HG03469 (cell line): Measurements from ENCODE around the gene PTH2.

Experiments used
- ATAC-seq: cut with Tn5 transposase; IDR thresholded peaks from one replicate; pipeline ENCODE4 v1.9.1; 2021; ENCODE audit warnings: mild to moderate bottlenecking, moderate library complexity, moderate number of reproducible peaks; ENCODE audit not compliant: unreplicated experiment

Gene PTH2

DNA sequence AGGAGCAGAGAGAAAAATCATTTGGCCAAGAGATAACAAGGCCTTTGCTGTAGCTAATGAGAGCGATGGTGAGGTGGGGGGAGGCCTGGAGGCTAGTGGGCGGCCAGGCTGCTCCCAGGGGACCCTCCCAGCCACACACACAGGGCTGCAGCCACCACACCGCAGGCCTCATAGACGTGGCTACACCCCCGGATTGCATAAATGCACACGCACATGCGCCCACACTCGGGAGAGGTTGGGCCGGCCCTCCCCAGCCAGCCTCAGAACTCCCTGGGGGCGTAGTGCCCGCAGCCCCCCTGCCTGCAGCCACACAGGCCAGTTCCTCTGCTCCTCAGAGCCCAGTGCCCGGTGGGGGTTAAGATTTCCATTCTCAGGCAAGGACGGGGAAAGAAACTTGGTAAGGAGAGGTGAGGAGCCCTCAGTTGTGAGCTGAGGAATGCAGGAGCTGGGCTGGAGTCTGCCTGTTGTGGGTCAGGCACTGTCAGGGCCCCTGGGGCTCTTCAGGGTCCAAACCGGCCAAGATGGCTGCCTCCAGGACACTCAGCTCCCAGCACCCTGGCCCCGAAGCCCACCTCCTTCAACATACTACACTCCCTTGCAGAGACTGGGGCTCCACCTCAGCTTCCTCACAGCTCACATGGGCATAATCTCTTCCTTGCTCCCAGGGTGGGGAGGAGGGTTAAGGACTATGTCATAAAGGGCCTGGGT lies 8.0 kb downstream of the PTH2 start:
- no peak for ATAC-seq

DNA sequence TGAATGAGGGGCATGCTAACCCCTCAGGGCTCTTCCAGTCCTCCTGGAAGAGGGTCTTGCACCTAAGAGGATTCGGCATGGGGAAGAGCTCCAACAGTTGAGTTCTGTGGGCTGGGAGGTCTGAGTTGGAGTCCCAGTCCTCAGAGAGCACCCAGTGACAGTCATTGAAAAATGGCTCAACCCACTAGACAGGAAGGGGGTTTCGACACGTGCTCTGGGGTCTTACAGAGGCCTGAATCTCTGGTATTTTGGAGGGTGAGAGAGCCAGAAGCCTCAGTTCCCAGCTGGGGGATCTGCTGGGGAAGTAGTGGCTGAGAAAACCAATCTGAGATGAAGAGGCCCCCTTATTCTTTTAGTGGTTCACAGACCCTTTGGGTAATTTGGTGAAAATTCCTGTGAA lies 9.0 kb downstream of the PTH2 start:
- no peak for ATAC-seq

DNA sequence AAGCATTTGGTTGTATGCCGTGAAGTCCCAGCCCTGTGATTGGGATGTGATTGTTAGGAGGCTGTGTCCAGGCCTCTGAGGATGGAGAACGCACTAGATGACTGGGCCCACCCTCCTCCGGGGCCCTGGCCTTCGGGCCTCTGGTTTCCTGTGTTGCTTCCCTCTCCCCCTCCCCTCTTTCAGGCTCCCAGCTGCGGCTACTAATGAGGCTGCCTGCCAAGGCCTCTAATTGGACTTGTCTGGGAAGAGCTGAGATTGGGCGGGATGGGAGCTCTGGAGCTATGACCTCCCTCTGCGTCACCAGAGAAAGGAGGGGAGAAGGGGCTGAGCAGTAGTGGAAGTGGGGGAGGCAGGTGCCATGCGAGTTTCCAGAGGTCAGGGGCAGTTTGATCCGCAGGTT lies 9.9 kb downstream of the PTH2 start:
- no peak for ATAC-seq

DNA sequence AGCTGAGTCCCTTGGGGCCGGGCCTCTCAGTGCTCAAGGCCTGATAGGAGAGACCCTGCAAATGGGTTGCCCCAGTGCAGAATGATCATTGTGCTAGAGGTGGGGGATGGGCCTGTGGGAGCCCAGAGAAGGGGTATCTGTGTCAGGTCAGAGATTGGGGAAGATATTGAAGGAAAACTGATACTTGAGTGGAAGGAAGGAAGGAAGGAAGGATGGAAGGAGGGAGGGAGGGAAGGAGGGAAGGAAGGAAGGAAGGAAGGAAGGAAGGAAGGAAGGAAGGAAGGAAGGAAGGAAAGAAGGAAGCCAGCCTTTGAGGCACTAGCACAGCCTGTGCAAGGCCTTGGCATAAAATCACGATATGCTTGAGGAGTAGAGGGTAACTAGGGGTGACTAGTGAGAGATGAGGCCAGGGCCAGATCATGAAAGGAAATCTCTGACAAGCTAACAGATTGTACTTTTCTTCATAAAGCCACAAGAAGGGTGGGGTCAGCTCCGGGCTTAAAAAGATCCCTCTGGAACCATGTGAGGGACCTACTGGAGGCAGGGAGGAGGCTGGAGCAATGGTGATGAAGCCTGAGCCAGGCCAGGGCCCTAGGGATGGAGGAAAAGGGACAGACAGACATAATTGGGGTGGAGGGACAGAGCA lies 11.4 kb downstream of the PTH2 start:
- ATAC-seq = no peak

DNA sequence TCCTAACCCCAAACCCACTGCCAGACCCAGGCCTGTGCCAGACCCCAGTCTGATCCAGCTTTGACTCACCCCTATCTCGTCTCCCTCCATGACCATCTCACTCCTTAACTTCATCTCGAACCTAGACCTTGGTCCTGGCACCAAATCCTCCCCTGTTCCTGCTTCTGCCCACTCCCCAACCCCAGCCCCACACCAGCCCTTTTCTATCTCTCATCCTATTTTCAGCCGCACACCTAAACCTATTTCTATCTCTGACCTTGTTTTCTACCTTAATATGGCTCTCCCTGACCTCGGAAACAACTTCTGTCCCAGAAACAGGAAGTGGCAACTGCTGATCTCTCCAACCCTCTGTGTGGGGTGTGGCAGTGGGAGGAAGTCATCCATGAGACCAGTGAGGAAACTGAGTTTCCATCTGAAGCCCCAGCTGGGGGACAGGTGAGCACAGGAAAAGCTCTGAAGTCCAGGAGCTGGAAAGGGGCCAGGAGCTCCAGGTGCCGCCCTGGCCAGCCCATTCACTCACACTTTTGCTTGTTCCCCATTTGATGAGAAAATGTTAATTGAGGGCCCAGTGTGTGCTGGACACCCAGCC lies 13.7 kb downstream of the PTH2 start:
- ATAC-seq = no peak

DNA sequence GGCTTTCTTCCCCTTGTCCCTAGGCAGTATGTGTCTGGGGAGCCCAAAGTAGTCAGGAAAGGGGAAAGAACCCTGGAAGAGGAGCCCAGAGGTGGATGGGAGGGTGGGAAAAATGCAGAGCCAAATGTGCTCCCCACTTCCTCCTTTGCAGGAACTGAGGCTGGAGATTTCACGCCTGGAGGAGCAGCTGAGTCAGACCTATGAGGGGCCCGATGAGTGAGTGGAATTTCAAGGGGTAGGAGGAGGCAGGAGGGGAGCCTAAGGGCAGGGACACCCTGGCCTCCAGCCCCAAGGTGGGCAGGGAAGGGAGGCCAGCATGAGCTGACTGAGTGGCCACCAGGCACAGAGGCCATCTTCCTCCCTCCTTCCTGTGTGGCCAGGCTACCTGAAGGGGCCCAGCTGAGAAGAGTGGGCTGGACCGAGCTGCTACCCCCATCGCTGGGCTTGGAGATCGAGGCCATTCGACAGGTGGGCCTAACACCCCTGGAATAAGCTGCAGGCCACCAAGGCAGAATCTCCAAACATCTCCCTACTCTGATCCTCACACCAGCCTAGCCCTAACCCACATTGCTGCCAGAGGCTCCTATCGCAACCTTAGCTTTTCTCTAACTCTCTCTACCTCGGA lies 14.3 kb downstream of the PTH2 start:
- ATAC-seq = no peak

DNA sequence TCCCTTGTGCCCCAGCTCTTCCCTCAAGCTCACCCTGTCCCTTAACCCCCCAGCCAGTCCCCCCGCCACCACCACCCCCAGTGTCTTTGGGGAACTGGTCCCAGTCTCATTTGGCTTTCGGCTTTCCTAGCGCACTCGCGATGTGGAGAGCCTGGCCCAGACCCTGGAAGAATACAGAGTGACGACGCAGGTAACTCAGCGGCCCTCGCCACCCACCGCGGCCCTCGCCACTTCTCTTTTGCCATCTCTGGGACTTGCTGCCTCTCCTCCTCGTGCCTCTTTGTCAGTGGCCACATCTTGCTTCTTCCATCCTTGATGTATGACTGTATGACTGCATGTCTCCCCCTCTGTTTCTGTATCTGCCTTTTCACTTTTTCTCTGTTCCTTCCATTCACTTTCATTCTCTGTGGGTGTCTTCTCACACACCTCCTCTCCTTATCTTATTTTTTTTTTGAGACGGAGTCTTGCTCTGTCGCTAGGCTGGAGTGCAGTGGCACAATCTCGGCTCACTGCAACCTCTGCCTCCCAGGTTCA lies 15.7 kb downstream of the PTH2 start:
- no peak for ATAC-seq

DNA sequence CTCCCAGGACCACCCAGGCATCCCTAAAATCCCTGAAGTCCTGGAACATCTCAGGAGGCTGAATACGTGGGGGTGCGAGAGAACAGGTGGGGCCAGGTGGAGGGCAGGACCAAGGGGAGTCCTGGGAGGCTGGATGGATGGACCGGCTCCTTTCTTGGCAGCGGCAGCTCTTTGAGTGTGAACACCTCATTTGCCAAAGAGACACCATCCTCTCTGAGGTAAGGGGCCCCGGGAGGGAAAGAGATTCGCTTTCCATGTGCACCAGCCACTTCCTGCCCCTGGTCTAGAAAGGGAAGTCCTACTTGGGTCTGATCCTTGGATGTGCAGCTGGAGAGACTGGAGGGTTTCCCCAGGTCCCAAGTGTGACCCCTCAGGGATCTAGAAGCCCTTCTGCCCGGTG lies 16.2 kb downstream of the PTH2 start:
- no peak for ATAC-seq

DNA sequence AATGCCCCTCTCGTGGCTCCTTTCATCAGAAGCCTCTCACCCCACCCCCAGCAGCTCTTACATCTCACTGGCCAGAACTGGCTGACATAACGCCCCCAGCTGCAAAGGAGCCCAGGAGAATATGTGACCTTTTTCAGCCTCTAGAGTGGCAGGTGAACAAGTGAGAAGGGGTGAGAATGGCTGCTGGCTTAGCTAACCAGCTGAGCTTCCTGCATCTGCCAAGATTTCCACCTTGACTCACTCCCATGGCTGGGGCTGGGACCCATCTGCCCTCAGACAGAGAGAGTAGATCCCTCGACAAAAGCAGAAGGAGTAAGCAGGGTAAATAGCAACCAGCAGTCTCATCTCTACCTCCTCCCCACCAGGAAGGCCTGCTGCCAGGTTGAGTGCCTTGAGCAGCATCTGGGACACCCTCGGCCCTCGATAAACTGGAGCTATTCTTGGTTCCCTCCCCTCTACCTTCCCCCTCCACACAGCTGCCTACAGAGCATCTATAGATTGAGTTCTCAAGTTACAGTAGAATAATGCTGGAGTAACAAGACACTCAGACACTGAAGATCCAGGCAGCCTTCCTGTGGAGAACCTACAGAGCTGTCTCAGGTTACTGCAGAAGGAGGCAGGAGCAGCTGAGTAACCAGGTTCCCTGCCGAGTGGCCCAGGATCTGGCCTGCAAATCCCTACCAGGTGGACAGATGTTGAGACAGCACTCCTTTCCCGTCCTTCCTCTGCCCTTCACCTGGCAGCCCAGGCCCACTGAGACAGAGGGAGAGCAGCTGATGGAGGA lies 19.6 kb downstream of the PTH2 start:
- ATAC-seq = no peak

DNA sequence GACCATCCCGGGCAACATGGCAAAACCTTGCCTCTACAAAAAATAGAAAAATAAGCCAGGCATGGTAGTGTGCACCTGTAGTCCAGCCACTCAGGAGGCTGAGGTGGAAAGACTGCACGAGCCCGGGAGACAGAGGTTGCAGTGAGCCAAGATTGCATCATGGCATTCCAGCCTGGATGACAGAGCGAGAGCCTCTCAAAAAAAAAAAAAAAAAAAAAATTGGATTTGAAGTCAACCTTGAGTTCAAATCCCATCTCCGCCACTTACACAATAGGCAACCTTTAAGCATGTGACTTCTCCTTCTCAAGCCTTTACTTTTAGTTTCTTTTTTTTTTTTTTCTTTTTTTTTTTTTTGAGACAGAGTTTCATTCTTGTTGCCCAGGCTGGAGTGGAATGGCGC lies 23.2 kb downstream of the PTH2 start:
- ATAC-seq = no peak

DNA sequence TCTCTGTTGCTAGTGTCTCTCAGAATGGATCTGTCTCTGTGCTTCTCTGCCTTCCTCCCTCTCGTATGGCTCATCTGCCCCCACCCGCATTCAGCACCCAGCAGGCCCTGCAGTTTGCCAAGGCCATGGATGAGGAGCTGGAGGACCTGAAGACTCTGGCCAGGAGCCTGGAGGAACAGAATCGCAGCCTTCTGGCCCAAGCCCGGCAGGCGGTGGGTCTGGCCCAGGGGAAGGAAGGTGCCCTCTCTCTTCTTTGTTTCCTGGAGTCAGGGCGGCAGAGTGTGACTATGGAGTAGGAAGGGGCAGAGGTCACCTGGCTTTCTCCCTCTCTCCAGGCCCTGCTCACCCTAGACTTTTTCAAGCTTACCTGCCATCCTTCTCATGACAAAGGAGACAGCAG lies 24.3 kb downstream of the PTH2 start:
- no peak for ATAC-seq

DNA sequence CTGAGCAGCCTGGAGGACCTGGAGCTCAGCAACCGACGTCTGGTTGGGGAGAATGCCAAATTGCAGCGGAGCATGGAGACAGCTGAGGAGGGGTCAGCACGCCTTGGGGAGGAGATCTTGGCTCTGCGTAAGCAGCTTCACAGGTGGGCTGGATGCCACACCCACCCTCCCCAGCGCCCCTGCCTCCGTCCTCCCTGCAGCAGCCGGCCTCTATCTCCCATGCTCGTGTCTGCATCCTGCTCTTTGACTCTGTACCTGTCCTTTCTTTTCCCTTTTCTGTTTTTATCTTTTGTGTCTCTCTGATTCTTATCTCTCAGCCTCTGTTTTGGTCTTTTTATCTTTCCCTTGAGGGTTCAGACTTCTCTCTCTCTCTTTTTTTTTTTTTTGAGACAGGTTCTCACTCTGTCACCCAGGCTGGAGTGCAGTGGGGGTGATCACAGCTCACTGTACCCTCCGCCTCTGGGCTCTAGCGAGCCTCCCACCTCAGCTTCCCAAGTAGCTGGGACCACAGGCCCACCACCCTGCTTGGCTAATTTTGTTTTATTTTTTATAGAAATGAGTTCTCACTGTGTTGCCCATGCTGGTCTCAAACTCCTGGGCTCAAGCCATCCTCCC lies 25.1 kb downstream of the PTH2 start:
- no peak for ATAC-seq

DNA sequence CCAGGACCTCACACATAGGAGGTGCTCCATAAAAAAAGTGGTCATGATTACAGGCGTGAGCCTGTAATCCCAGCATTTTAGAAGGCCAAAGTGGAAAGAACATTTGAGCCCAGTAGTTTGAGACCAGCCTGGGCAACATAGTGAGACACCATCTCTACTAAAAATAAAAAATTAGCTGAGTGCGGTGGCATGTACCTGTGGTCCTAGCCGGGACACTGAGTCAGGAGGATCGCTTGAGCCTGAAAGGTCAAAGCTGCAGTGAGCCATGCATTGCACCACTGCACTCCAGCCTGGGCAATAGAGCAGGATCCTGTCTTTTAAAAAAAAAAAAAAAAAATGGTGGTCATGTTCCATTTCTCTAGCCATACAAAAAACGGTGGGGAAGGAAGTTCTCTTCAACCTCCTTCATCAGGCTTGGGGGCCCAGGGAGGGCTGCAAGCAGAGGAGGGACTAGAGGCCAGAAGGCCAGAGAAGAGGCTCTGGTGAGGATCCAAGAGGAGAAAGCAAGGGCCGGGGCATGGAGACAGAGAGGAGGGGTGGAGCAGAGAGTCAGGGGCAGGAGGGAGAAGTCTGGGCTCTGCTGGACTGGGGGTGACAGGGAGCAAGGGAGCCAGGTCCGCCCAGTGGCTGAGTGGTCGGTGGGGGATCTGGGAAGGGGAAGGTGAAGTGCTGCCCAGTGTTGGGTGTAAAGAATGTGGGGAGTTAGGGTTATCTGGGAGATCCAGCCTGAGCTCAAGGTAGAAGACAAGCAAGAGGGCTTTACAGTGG lies 26.3 kb downstream of the PTH2 start:
- ATAC-seq = no peak

DNA sequence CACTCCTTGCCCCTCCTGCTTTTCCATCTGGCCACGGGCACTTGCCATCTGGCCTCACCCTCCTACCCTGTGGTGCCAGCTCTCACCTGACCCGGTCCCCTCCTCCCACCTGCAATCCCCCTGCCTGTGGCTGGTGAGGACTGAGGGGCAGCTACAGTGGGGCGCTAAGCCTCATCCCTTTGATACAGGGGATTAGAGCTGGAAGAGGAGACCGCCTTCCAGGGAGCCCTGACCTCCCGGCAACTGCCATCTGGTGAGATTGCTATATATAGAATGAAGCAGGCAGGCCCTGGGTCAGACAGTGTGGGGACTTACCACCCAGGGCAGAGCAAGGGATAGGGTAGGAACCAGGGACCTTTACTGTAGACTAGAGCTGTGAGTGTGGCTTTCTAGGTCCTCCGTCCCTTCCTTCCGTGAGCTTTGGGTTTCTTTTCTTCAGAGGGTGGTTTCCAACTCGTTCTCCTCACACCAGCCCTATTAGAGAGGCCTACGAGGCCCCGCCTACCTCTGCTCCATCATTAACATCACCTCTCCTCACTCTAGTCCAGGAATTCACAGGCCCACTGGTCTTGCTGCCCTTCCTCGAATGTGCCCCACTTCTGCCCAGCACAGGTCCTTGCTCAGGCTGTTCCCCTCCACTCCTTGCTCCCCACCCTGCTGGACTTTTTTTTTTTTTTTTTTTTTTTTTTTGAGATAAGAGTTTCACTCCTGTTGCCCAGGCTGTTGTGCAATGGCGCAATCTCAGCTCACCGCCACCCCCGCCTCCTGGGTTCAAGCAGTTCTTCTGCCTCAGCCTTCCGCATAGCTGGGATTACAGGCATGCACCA lies 27.4 kb downstream of the PTH2 start:
- no peak for ATAC-seq

DNA sequence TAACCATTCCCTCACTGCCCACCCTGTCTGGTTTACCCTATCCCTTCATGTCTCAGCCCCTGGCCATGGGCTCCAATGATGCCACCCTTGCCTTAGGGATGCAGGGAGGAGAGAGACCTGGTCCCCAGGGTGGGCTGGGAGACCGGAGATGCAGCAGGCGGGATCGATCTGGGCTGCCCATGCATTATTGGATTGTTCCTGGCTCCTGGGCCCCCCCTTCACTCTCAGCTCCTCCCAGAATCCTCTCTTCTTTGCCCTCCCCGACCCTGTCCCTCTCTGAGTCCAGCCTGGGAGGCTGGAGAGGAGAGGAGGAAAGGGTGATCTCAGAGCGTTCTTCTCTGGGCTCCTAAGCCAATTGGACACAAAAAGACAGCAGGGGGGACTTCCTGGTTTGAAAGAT lies 29.4 kb downstream of the PTH2 start:
- no peak for ATAC-seq

DNA sequence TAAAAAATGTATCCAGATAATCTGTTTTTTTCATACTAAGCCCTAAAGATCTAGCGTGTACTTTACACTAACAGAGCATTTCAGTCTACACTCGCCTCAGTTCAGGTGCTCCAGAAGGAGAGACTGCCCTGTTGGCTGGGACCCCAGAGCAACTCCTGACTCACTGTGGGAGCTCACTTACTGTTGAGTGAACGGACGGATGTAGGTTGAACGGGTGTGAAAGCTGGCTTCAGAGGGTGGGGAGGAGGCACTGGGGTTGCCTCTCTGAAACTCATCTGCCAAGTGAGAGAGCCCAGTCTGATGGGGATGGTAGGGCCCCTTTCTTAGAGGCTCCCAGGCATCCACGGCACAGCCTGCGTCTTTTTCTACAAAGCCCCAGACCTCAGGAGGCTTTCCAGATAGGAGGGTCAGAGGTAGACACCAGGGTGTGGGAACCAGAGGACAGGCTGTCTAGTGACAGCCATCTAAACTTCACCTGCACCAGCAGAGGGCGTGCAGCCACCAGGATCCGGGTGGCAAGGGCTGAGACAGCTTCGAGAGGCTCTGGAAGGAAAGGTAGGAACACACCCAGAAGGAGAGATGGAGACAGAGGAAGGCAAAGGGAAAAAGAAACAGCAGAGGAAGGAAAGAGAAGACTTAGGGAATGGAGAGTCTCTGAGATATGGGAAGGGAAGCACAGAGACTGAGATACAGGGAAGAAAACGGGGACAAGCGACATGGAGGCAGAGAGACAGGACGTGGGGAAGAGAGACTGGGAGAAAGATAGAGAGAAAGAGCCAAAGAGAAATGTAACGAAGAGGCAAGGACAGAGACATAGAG lies 31.5 kb downstream of the PTH2 start:
- ATAC-seq = no peak

DNA sequence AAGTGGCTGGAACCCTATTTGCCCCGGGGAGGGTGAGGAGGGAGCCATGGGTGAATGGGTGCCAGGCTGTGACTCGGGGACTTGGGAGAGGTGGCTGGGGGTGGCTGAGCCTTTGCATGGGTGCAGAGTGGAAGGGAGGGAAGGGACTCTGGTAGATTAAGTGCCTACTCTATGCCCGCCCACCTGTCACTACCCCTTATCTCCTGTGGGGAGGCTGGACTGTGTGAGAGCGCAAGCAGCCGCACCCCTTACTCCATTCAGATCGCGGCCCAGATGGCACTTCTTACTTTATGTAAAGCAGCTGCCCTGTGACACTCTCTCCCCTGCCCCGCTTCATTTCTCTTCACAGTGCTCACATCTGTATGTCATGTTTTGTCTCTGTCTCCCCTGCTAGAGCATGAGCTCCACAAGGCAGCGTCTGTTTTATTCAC lies 32.3 kb downstream of the PTH2 start:
- no peak for ATAC-seq
